SK-N-SH treated with all-trans-retinoic acid at 6 μM for 48 hours (cell line): ENCODE results near the gene FOXN3.
"Not testable (repeated sequence)": the region's sequence is repeated elsewhere in the genome, so short reads cannot be mapped to it uniquely, and the experiment has no call there.

ENCODE experiments used
- ATAC-seq: fragments of 200-7000 bp; cut with Tn5 transposase; 3 replicates; pipeline ENCODE4 v1.9.1; 2020; ENCODE audit warnings: mild to moderate bottlenecking, moderate library complexity
- ARNTL ChIP-seq: fragments of 450-650 bp; formaldehyde crosslinking; IDR thresholded peaks from 2 replicates; pipeline ENCODE4 v1.5.0; 2020; ENCODE audit warnings: low read depth, mild to moderate bottlenecking, moderate library complexity, borderline replicate concordance
- BACH2 ChIP-seq: fragments of 250-450 bp; sonication (Bioruptor Pico); IDR thresholded peaks from 2 replicates; pipeline ENCODE4 v1.9.0; 2021; ENCODE audit warnings: mild to moderate bottlenecking, borderline replicate concordance
- CREB5 ChIP-seq: fragments of 250-450 bp; sonication (Bioruptor Pico); IDR thresholded peaks from 2 replicates; pipeline ENCODE4 v1.5.1; 2020; ENCODE audit warnings: low read depth, mild to moderate bottlenecking, moderate library complexity
- CSDC2 ChIP-seq: fragments of 250-450 bp; sonication (Bioruptor Pico); IDR thresholded peaks from 2 replicates; pipeline ENCODE4 v1.5.0; 2020; ENCODE audit warnings: mild to moderate bottlenecking, moderate library complexity
- CSRNP3 ChIP-seq: fragments of 250-450 bp; sonication (Bioruptor Pico); IDR thresholded peaks from 2 replicates; pipeline ENCODE4 v1.5.1; 2021; ENCODE audit warnings: mild to moderate bottlenecking, moderate library complexity
- GLIS3 ChIP-seq: fragments of 250-450 bp; sonication (Bioruptor Pico); IDR thresholded peaks from 2 replicates; pipeline ENCODE4 v1.5.0; 2020; ENCODE audit warnings: mild to moderate bottlenecking, moderate library complexity
- OSR1 ChIP-seq: fragments of 250-450 bp; sonication (Bioruptor Pico); IDR thresholded peaks from 2 replicates; pipeline ENCODE4 v1.8.0; 2022; ENCODE audit warnings: moderate library complexity, mild to moderate bottlenecking, inconsistent platforms
- PATZ1 ChIP-seq: fragments of 250-450 bp; sonication (Bioruptor Pico); IDR thresholded peaks from 2 replicates; pipeline ENCODE4 v1.8.0; 2020; ENCODE audit warnings: mild to moderate bottlenecking, moderate library complexity, borderline replicate concordance
- POU6F1 ChIP-seq: fragments of 250-450 bp; sonication (Bioruptor Pico); IDR thresholded peaks from 2 replicates; pipeline ENCODE4 v1.8.0; 2021; ENCODE audit warnings: low read depth, mild to moderate bottlenecking, moderate library complexity, borderline replicate concordance
- RARB ChIP-seq: fragments of 250-450 bp; sonication (Bioruptor Pico); IDR thresholded peaks from 2 replicates; pipeline ENCODE4 v1.8.0; 2021; ENCODE audit warnings: mild to moderate bottlenecking, moderate library complexity
- SNAI2 ChIP-seq: fragments of 250-450 bp; sonication (Bioruptor Pico); IDR thresholded peaks from 2 replicates; pipeline ENCODE4 v1.5.0; 2020; ENCODE audit warnings: mild to moderate bottlenecking, moderate library complexity
- TCF4 ChIP-seq: fragments of 250-450 bp; sonication (Bioruptor Pico); IDR thresholded peaks from 2 replicates; pipeline ENCODE4 v1.8.0; 2021; ENCODE audit warnings: mild to moderate bottlenecking, moderate library complexity, borderline replicate concordance
- TOX ChIP-seq: fragments of 250-450 bp; sonication (Bioruptor Pico); IDR thresholded peaks from 2 replicates; pipeline ENCODE4 v1.8.0; 2021; ENCODE audit warnings: mild to moderate bottlenecking, moderate library complexity, borderline replicate concordance
- ZC3H10 ChIP-seq: fragments of 250-450 bp; sonication (Bioruptor Pico); IDR thresholded peaks from 2 replicates; pipeline ENCODE4 v1.5.1; 2021; ENCODE audit warnings: mild to moderate bottlenecking, moderate library complexity
- ZFP3 ChIP-seq: fragments of 250-450 bp; sonication (Bioruptor Pico); IDR thresholded peaks from 2 replicates; pipeline ENCODE4 v1.5.0; 2020; ENCODE audit warnings: mild to moderate bottlenecking, moderate library complexity
- ZFP30 ChIP-seq: fragments of 450-650 bp; formaldehyde crosslinking; IDR thresholded peaks from 2 replicates; pipeline ENCODE4 v1.5.0; 2022; ENCODE audit warnings: mild to moderate bottlenecking, moderate library complexity

FOXN3 gene

GRCh38 chr14:89202413-89203190 lies 214.4 kb downstream of the FOXN3 start (continued):
- TF ChIP-seq POU6F1 (CRISPR knock-in tag), result no peak
- no peak for TF ChIP-seq ZFP3

DNA sequence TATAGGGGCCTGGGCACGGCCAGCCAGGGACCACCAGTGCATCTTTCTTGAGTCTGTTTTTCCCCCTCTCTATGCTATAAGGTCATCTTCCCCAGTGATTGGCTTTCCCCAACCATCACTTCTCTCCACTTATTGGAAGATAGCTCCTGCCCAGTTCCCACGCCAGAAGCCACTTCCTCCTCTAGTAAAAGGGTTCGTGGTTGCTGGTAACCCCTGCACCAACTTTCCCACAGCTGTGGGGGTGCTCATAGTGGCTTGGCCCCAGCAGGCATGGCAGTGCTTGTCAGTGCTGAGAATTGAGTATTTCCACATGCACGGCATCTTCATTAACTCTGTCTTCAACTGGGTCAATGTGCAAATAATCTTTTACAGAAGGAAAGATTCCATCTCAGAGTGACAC lies 215.4 kb downstream of the FOXN3 start:
- no peak for ATAC-seq
- TF ChIP-seq TOX (no peak), ZFP3 (no peak), ZFP30 (CRISPR knock-in tag) (no peak), CSDC2 (CRISPR knock-in tag) (no peak), CSRNP3 (CRISPR knock-in tag) (no peak), PATZ1 (CRISPR knock-in tag) (no peak), BACH2 (CRISPR knock-in tag) (no peak)

DNA sequence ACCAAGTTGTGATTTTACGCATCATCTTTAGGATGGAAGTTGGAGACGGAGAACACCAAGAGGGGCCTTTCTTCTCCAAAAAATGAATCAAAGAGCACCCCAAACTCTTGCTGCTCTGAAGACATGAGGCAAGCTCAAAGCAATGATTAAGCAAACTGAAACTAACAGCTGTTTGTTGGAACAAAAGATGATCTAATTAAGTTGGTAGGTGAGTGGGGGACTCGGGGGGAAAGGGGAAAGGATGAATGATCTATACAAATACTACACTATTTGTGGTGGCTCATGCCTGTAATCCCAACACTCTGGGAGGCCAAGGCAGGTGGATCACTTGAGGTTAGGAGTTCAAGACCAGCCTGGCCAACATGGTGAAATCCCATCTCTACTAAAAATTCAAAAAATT lies 217.7 kb downstream of the FOXN3 start:
- ATAC-seq, result not testable (repeated sequence)

GRCh38 chr14:89198544-89199329 lies 218.3 kb downstream of the FOXN3 start:
- TF ChIP-seq PATZ1 (CRISPR knock-in tag) (no peak), ZC3H10 (no peak), TCF4 (no peak), ZFP3 (no peak)

DNA sequence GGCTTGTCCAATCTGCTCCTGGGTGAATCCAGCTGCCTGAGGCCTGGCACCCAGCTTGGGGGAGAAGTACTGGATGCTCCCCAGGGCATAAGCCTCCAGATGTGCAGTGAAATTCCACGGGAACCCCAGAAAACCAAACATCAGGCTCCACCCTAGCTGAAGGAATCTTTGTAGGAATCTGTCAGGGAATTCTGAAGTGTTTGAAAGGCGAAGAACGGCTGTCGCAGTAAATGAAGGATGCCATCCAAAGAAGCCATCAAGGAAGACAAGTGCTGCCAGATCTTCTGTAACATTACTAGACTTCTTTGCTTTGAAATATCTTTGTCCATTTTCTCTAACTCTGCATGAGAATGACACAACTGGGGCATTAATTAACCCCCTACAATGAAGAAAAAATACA lies 219.4 kb downstream of the FOXN3 start:
- TF ChIP-seq ZFP30 (CRISPR knock-in tag) (no peak), RARB (no peak), CSDC2 (CRISPR knock-in tag) (no peak), SNAI2 (CRISPR knock-in tag) (no peak), TOX (no peak), ZFP3 (no peak), ARNTL (no peak), OSR1 (CRISPR knock-in tag) (no peak), GLIS3 (CRISPR knock-in tag) (no peak), POU6F1 (CRISPR knock-in tag) (no peak), CREB5 (CRISPR knock-in tag) (no peak)
- ATAC-seq, result no peak

More at GRCh38 chr14:89198544-89199329, 218.3 kb downstream of the FOXN3 start:
- ATAC-seq, result no peak
